Omental fat pad (tissue), 4 donors: Measurements from ENCODE around the gene C15orf40. TPM values are rescaled to one million over a fixed set of nuclear protein-coding genes. Genes with fewer than 3 reads are reported as not detected.

Experiments
- ATAC-seq: fragments of 150-250 bp; one replicate; pipeline ENCODE4 v1.9.1; 2016; ENCODE audit warnings: mild to moderate bottlenecking, moderate library complexity; ENCODE audit not compliant: low FRiP score
- DNase-seq: peaks from one replicate; pipeline ENCODE4 v3.0.0-alpha.2; 2019; ENCODE audit warnings: low spot score
- total RNA-seq, 4 donors: library from RNA; depleted of rRNA; stranded (reverse); fragments of >200 nt; gene quantifications; one replicate each; pipeline ENCODE4 v1.1.0, GENCODE V29; 2016
- TF ChIP-seq, protein P1 (sequence below), 3 donors: fragments of 450-650 bp; IDR thresholded peaks; one replicate each; pipeline ENCODE4 v1.5.1; 2016 to 2017; ENCODE audit warnings: antibody characterized with exemption in 3 of 3, mild to moderate bottlenecking in 3 of 3, moderate library complexity in 2 of 3

The C15orf40 gene
- total RNA-seq: 10 to 100 TPM in 2 of 4 donors, 1 to 10 TPM in 2; 8.5 to 13.1 (median 10.3) TPM

DNA sequence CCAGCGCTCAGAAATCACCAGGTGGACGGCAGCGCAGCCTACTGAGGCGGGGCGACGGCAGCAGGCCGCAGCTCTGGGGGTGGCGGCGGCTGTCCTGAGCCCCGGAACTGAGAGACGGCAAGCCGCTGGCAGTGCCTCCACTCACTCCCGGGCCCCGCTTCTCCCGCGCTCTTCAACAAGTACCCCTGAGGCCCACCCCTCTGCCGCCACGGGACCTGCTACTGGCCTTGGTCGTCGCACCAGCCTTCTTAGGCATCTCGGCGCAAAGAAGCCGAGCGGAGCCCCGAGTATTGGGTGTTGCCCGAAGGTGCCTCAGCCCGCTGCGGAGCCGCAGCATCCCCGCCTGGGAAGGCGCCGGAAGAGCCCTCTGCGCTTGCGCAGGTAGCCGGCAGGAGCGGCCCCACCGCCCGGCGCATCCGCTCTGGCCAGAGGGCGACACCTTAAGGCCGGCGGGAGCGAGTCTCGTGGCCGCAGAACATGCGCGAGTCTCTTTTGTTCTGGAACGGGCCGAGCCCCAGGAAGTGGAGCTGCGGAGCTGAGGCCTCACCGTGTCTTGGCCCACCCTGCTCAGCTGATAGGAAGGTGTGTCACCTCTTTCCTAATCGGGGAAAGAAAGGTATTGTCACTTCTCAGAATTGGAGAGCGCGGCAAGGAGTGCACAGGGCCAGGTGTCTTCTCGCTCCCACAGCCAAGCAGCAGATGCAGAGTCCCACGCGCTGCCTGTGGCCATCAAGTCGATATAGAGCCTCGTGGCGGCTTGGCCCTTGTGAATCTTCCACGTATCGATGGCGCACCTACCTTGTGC, at the start of gene C15orf40:
C15orf40 (minus strand) TSS at position 369 of the 805 bp plus-strand sequence; CDS start at position 337, 32 bp downstream.
- peak; percentile 49 for DNase-seq
- TF ChIP-seq, protein P1, sequence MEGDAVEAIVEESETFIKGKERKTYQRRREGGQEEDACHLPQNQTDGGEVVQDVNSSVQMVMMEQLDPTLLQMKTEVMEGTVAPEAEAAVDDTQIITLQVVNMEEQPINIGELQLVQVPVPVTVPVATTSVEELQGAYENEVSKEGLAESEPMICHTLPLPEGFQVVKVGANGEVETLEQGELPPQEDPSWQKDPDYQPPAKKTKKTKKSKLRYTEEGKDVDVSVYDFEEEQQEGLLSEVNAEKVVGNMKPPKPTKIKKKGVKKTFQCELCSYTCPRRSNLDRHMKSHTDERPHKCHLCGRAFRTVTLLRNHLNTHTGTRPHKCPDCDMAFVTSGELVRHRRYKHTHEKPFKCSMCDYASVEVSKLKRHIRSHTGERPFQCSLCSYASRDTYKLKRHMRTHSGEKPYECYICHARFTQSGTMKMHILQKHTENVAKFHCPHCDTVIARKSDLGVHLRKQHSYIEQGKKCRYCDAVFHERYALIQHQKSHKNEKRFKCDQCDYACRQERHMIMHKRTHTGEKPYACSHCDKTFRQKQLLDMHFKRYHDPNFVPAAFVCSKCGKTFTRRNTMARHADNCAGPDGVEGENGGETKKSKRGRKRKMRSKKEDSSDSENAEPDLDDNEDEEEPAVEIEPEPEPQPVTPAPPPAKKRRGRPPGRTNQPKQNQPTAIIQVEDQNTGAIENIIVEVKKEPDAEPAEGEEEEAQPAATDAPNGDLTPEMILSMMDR (IDR thresholded peaks at IDR 0.05): no peak
- peak; percentile 98 for ATAC-seq

DNA sequence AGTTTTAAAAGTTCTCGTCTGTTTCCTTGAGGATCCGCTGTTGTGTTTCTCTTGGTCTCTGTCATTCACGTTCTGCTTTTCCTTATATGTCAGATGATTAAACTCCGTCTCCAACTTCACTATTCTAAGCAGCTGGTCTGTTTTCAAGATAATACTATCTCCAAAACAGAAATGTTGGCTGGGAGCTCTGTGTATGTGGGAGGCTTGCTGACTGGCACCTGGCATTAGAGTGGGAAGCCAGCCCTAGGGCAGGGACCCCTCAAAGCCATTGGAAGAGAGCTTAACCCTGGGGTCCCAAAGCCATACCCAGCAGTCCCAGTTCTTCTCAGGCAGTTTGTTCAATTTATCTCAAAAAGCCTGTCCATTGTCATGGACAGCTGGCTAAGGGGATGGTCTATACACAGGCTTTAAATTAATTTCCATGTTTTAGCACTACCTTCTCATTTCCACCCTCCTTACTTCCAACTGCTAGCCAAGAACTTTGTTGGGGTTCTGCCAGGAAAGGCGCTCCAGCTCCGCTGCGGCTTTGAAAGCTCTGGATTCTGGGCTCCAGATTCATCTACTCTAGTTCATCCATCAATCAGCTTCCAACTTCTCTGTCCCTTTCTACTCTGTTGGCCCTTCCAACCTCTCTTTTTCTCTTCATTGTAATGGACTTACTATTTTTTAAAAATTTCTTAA, 46.4 kb upstream of the C15orf40 start:
- TF ChIP-seq, protein P1 (IDR thresholded peaks at IDR 0.05): no peak
- ATAC-seq (peak; percentile 38), DNase-seq (no peak)

DNA sequence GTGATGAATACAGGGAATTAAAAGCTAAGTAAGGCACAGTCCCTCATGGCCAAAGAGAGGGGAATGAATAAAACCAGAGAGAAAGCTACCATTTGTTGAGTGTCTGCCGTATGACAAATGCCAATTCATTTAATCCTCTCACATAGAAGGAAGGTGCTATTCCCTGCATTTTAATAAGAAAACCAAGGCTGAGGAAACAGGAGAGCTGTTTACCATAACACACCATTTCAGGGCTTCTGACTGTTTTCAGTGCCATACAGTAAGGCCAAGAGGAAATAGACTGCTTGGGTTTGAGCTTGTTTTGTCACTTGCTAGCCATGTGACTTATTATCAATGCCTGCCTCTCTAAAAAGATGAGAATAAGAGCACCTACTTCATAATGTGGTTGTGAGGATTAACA, 45.6 kb upstream of the C15orf40 start:
- TF ChIP-seq, protein P1 (IDR thresholded peaks at IDR 0.05): no peak
- no peak for DNase-seq
- no peak for ATAC-seq

DNA sequence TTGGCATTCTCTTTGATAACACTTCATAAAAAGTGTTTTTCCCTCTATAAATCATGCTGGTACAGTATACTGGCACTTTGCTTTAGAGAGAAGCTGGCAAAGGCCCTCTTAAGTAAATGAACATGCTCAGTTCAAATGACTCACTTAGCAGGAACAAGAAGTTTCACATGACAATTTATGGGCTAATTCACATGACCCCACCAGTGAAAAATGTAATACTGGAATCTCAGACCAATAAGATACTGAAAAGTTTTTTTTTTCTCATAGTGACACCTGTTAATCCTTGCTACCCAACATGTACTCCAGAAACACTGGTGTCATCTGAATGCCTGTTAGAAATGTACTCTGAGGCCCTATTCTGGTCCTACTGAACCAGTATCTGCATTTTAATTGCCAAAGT, 41.7 kb upstream of the C15orf40 start:
- TF ChIP-seq, protein P1 (IDR thresholded peaks at IDR 0.05): no peak
- ATAC-seq: peak; percentile 55

DNA sequence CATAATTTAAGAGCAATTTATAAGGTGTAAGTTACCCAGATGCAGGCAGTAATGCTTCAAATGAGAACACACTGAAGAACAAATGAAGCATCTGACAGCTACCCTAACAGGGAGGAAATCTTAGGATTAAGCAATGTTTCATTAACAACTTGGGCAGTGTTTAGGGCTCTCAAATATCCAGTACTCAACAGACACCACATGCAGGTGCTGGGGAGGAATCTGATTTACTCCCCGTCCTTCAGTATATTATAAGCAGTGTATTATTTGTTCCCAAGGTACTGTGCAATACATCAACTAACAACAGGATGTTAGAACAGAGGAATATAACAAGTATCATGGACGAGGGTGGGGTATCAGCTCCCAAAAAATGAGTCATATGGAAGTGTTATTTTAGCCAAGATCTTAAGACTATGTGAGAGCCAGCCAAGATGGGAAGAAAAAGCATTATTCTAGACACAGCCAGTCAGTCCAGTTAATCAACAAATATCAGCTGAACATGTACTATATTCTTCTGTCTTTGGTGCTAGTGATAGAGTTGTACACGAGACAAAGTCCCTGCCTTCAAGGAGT, 35.2 kb upstream of the C15orf40 start:
- TF ChIP-seq, protein P1 (IDR thresholded peaks at IDR 0.05): no peak
- peak; percentile 84 for ATAC-seq
- no peak for DNase-seq

More for the DNA sequence above, 41.7 kb upstream of the C15orf40 start:
- DNase-seq: no peak

DNA sequence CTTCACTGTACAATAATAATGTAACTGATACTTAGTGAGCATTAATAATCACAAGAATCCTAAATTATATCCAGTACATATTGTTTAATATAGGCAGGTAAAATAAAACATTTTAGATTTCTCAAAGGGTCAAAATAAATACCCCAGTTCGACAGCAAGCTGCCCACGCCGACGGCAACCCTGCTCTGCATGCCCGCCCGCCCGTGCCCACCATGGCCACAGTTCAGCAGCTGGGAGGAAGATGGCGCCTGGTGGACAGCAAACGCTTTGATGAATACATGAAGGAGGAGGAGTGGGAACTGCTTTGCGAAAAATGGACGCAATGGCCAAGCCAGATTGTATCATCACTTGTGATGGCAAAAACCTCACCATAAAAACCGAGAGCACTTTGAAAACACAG, 32.7 kb upstream of the C15orf40 start:
- DNase-seq: no peak
- ATAC-seq: no peak

More for the DNA sequence above, 32.7 kb upstream of the C15orf40 start:
- TF ChIP-seq, protein P1 (IDR thresholded peaks at IDR 0.05): no peak
